Endodermal cell (in vitro differentiated cells): ENCODE measurements around the gene SSC5D. TPM values are rescaled to one million over a fixed set of nuclear protein-coding genes. Genes with fewer than 3 reads are reported as not detected.

Source experiments
- DNase-seq: peaks from one replicate; pipeline ENCODE4 v3.0.0-alpha.2; 2017
- H3K27ac ChIP-seq: 2 replicates; pipeline ENCODE4 v1.5.1; 2013; ENCODE audit warnings: mild to moderate bottlenecking, low read depth, low read length, moderate library complexity
- H3K27me3 ChIP-seq: 2 replicates; pipeline ENCODE4 v1.6.1; 2013; ENCODE audit warnings: mild to moderate bottlenecking, low read length, moderate library complexity; ENCODE audit not compliant: insufficient read depth, control insufficient read depth, poor library complexity, severe bottlenecking
- H3K36me3 ChIP-seq: 2 replicates; pipeline ENCODE4 v1.7.0; 2013; ENCODE audit warnings: mild to moderate bottlenecking, low read length, moderate library complexity; ENCODE audit not compliant: control insufficient read depth, insufficient read depth
- H3K4me1 ChIP-seq: one replicate; pipeline ENCODE4 v1.7.0; 2013; ENCODE audit warnings: low read length; ENCODE audit not compliant: control insufficient read depth, insufficient read depth
- H3K4me3 ChIP-seq: 2 replicates; pipeline ENCODE4 v1.5.1; 2013; ENCODE audit warnings: mild to moderate bottlenecking, low read length, moderate library complexity
- H3K9ac ChIP-seq: 2 replicates; pipeline ENCODE4 v1.6.1; 2013; ENCODE audit warnings: mild to moderate bottlenecking, low read length, moderate library complexity; ENCODE audit not compliant: poor library complexity, severe bottlenecking; ENCODE audit errors: extremely low read depth
- H3K9me3 ChIP-seq: 2 replicates; pipeline ENCODE4 v1.6.1; 2013; ENCODE audit warnings: mild to moderate bottlenecking, low read length, moderate library complexity; ENCODE audit not compliant: control insufficient read depth
- H3K27ac Mint-ChIP-seq: 2 replicates; pipeline ENCODE4 v1.8.0; 2020; ENCODE audit warnings: mixed read lengths
- H3K27me3 Mint-ChIP-seq: 2 replicates; pipeline ENCODE4 v1.8.0; 2021; ENCODE audit warnings: mild to moderate bottlenecking, mixed read lengths; ENCODE audit not compliant: insufficient read depth
- H3K36me3 Mint-ChIP-seq: 2 replicates; pipeline ENCODE4 v1.8.0; 2020; ENCODE audit warnings: low read depth, mixed read lengths
- H3K4me1 Mint-ChIP-seq: 2 replicates; pipeline ENCODE4 v1.8.0; 2020; ENCODE audit warnings: mixed read lengths
- H3K4me3 Mint-ChIP-seq: 2 replicates; pipeline ENCODE4 v1.8.0; 2020; ENCODE audit warnings: mild to moderate bottlenecking, moderate library complexity, mixed read lengths
- H3K9me3 Mint-ChIP-seq: 2 replicates; pipeline ENCODE4 v1.8.0; 2020; ENCODE audit warnings: mild to moderate bottlenecking, mixed read lengths
- WGBS, 2 experiments: methylation state at CpG; one replicate each; pipeline versions ENCODE4 v1.1.5 to v1.1.7; 2013; ENCODE audit warnings: missing lambda C conversion rate in 2 of 2, mixed read lengths in 1 of 2; ENCODE audit not compliant: insufficient coverage in 1 of 2, insufficient read length in 1 of 2; 5-methylcytosine and 5-hydroxymethylcytosine counted together
- total RNA-seq, 2 donors: library from RNA; stranded (reverse); fragmentation: NEBNext Ultra II Directional in 1 of 2; extraction: Animal tissue kit (Norgen Biotek cat#: 25700) in 1 of 2; gene quantifications; 2 replicates in 1 of 2; 3 replicates in 1 of 2; pipeline ENCODE4 v1.2.1, GENCODE V29; 2021
- TF ChIP-seq, protein P1 (sequence below): fragments of 200-600 bp; sonication (generic); conservative IDR thresholded peaks from 2 replicates; pipeline ENCODE4 v1.5.0; 2021; ENCODE audit warnings: antibody characterized with exemption, mild to moderate bottlenecking

SSC5D gene
- total RNA-seq, 2 donors from 2014 or later, result 1.4 to 2.4 TPM

DNA sequence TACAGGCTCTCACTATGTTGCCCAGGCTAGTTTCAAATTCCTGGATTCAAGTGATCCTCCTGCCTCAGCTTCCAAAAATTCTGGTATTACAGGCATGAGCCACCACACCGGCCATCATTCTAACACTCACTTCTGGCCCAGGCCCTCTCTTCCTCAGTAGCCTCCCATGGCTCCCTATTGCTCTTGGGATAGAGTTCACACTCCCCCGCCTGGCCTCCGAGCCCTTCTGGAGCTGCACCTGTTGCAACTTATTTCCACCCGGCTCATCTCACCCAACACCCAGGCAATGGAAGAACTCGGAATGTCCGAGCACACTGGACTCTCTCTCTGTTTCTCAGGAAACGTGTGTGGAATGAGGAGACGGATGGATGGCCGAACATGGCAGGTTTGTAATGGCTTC is 66.1 kb downstream of the SSC5D start:
- no peak overlapping the region for H3K27ac ChIP-seq
- H3K9me3 ChIP-seq, result no peaks in the 10 kb centered on the region
- H3K4me3 Mint-ChIP-seq, result no peak overlapping the region
- TF ChIP-seq, protein P1, sequence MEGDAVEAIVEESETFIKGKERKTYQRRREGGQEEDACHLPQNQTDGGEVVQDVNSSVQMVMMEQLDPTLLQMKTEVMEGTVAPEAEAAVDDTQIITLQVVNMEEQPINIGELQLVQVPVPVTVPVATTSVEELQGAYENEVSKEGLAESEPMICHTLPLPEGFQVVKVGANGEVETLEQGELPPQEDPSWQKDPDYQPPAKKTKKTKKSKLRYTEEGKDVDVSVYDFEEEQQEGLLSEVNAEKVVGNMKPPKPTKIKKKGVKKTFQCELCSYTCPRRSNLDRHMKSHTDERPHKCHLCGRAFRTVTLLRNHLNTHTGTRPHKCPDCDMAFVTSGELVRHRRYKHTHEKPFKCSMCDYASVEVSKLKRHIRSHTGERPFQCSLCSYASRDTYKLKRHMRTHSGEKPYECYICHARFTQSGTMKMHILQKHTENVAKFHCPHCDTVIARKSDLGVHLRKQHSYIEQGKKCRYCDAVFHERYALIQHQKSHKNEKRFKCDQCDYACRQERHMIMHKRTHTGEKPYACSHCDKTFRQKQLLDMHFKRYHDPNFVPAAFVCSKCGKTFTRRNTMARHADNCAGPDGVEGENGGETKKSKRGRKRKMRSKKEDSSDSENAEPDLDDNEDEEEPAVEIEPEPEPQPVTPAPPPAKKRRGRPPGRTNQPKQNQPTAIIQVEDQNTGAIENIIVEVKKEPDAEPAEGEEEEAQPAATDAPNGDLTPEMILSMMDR, result no peak
- H3K4me1 ChIP-seq, result peaks cover 6% of the 10 kb centered on the region
- H3K27me3 ChIP-seq, result no peaks in the 10 kb centered on the region
- H3K27ac Mint-ChIP-seq, result no peak overlapping the region
- DNase-seq, result no peak
- H3K4me3 ChIP-seq, result no peak overlapping the region
- H3K9me3 Mint-ChIP-seq, result no peaks in the 10 kb centered on the region
- peaks cover 4% of the 10 kb centered on the region for H3K27me3 Mint-ChIP-seq
- H3K4me1 Mint-ChIP-seq, result peaks cover 26% of the 10 kb centered on the region
- no peaks in the 10 kb centered on the region for H3K36me3 ChIP-seq
- H3K9ac ChIP-seq, result no peak overlapping the region
- WGBS, 2 experiments, result 91 to 95% methylated on average over 7 to 9 of the region's 9 CpGs
- H3K36me3 Mint-ChIP-seq, result no peaks in the 10 kb centered on the region

DNA sequence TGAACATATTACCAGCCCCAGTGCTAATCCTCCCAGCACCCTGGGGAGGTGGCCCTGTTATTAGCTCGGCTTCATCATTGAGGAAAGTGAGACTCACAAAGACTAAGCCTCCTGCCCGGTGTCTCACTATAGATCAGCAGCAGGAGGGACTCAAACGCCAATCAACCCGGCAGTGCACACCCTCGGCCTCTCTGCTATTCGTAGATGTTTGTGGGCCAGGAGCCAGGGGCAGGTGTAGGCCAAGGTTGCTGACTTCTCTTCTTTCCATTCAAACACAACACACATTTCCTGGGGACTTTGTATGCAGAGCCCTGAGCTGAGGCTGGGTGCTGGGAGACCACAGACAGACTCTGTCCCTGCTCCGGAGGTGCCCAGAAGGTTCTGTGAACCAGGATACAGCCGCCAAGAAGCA is 66.5 kb downstream of the SSC5D start:
- Mint-ChIP-seq H3K4me3 (no peak overlapping the region), H3K27me3 (peaks cover 4% of the 10 kb centered on the region), H3K27ac (no peak overlapping the region), H3K9me3 (no peaks in the 10 kb centered on the region), H3K4me1 (peaks cover 23% of the 10 kb centered on the region), H3K36me3 (no peaks in the 10 kb centered on the region)
- peak overlapping the region; percentile 4 for H3K27ac ChIP-seq
- no peak for DNase-seq
- no peak overlapping the region for H3K4me3 ChIP-seq
- H3K27me3 ChIP-seq, result no peaks in the 10 kb centered on the region
- 65 to 88% methylated on average over 6 to 8 of the region's 8 CpGs for WGBS, 2 experiments
- TF ChIP-seq, protein P1, result no peak
- no peaks in the 10 kb centered on the region for H3K9me3 ChIP-seq
- H3K36me3 ChIP-seq, result no peaks in the 10 kb centered on the region
- no peak overlapping the region for H3K9ac ChIP-seq
- peaks cover 6% of the 10 kb centered on the region for H3K4me1 ChIP-seq

DNA sequence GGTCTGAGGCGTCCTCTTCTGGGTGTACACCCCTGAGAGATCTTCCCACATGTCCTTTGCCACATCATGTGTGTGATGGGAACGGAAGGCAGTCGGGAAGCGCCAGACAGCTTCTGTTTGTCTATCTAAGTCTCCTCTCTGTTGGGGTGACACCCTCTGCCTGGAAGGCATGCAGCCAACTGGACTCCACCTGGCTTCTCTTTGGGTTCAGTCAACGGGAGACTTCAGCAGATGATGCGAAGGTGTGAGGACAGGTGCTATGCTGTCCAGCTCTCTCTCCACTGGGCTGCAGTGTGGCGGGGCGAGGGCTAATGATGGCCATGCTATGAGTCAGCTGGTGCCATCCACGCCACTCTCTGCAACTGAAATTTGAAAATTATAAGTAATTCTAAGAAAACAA is 71.4 kb downstream of the SSC5D start:
- Histone ChIP-seq H3K4me3 (no peak overlapping the region), H3K27ac (no peak overlapping the region), H3K27me3 (no peaks in the 10 kb centered on the region), H3K4me1 (no peaks in the 10 kb centered on the region), H3K9me3 (no peaks in the 10 kb centered on the region), H3K36me3 (no peaks in the 10 kb centered on the region), H3K9ac (no peak overlapping the region)
- peaks cover 18% of the 10 kb centered on the region for H3K27me3 Mint-ChIP-seq
- DNase-seq, result no peak
- no peak overlapping the region for H3K4me3 Mint-ChIP-seq
- peaks cover 3% of the 10 kb centered on the region for H3K9me3 Mint-ChIP-seq
- no peaks in the 10 kb centered on the region for H3K36me3 Mint-ChIP-seq
- H3K4me1 Mint-ChIP-seq, result peaks cover 4% of the 10 kb centered on the region
- TF ChIP-seq, protein P1, result no peak
- H3K27ac Mint-ChIP-seq, result no peak overlapping the region
- 89 to 91% methylated on average over 2 to 8 of the region's 9 CpGs for WGBS, 2 experiments
